HPDE6-E6E7 (cell line): ENCODE measurements around the gene DAND5.

Source experiments
- DNase-seq: peaks from one replicate; pipeline ENCODE4 v3.0.0; 2011; ENCODE audit warnings: missing footprints; ENCODE audit errors: extremely low spot score

DAND5 gene

GRCh38 chr19:13008926-13009787 lies 39.8 kb downstream of the DAND5 start:
- DNase-seq, result no peak

GRCh38 chr19:13010038-13010991 lies 40.9 kb downstream of the DAND5 start:
- no peak for DNase-seq

- no peak for DNase-seq
Observed at GRCh38 chr19:13010992-13011652, 41.7 kb downstream of the DAND5 start.

- no peak for DNase-seq
Observed at GRCh38 chr19:13011653-13012389, 42.4 kb downstream of the DAND5 start.

- no peak for DNase-seq
Observed at GRCh38 chr19:13012390-13012689, 43.0 kb downstream of the DAND5 start.

GRCh38 chr19:13012690-13013608 lies 43.6 kb downstream of the DAND5 start:
- no peak for DNase-seq

- DNase-seq, result no peak
Observed at GRCh38 chr19:13013649-13014048, 44.3 kb downstream of the DAND5 start.

- DNase-seq, result no peak
Observed at GRCh38 chr19:13014101-13014920, 44.9 kb downstream of the DAND5 start.

- DNase-seq, result no peak
Observed at GRCh38 chr19:13014921-13015280, 45.5 kb downstream of the DAND5 start.

GRCh38 chr19:13015361-13016223 lies 46.2 kb downstream of the DAND5 start:
- no peak for DNase-seq

- DNase-seq, result no peak
Observed at GRCh38 chr19:13016245-13016627, 46.9 kb downstream of the DAND5 start.

GRCh38 chr19:13016628-13017305 lies 47.4 kb downstream of the DAND5 start:
- no peak for DNase-seq

- DNase-seq, result no peak
Observed at GRCh38 chr19:13017306-13018034, 48.1 kb downstream of the DAND5 start.

- no peak for DNase-seq
Observed at GRCh38 chr19:13018035-13018914, 48.9 kb downstream of the DAND5 start.

GRCh38 chr19:13019332-13019731 lies 50.0 kb downstream of the DAND5 start:
- no peak for DNase-seq

GRCh38 chr19:13020002-13020414 lies 50.6 kb downstream of the DAND5 start:
- no peak for DNase-seq
